ENCODE results near the gene PRRG2. TPM values are rescaled to one million over a fixed set of nuclear protein-coding genes. Genes with fewer than 3 reads are reported as not detected.
A peak's percentile ranks its signal among the peaks of the same experiment; 100 is the strongest.

PRRG2 gene
- total RNA-seq, 3 donors from 2014 or later, result 1.0 to 1.4 (median 1.3) TPM

DNA sequence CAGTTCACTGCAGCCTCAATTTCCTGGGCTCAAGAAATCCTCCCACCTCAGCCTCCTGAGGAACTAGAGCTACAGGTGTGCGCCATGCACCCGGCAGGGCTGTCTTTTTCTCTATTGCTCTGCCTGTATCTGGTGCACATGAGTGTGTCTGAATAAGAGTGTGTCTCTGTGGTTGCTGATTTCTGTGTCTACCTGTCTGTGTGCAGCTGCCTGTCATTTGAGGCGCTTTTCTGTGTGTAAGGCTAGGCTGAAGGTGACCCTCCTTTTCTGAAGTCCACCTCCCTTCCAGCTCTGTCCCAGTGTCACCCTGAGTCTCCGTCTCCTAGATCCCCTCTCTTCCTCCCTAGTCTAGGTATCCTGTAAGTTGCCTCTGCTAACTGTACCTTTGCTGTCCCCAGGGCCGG, 8.4 kb downstream of the PRRG2 start:
- DNase-seq (no peak), ATAC-seq (no peak)
- H3K9me3 Mint-ChIP-seq, result no peaks in the 10 kb centered on the region
- H3K27me3 Mint-ChIP-seq (ENCODE audit: low read depth), result no peaks in the 10 kb centered on the region
- no peak overlapping the region for H3K4me3 Mint-ChIP-seq
- H3K36me3 Mint-ChIP-seq (ENCODE audit: insufficient read depth), result peaks cover 5% of the 10 kb centered on the region
- peaks cover 35% of the 10 kb centered on the region for H3K4me1 Mint-ChIP-seq (ENCODE audit: low read depth)

DNA sequence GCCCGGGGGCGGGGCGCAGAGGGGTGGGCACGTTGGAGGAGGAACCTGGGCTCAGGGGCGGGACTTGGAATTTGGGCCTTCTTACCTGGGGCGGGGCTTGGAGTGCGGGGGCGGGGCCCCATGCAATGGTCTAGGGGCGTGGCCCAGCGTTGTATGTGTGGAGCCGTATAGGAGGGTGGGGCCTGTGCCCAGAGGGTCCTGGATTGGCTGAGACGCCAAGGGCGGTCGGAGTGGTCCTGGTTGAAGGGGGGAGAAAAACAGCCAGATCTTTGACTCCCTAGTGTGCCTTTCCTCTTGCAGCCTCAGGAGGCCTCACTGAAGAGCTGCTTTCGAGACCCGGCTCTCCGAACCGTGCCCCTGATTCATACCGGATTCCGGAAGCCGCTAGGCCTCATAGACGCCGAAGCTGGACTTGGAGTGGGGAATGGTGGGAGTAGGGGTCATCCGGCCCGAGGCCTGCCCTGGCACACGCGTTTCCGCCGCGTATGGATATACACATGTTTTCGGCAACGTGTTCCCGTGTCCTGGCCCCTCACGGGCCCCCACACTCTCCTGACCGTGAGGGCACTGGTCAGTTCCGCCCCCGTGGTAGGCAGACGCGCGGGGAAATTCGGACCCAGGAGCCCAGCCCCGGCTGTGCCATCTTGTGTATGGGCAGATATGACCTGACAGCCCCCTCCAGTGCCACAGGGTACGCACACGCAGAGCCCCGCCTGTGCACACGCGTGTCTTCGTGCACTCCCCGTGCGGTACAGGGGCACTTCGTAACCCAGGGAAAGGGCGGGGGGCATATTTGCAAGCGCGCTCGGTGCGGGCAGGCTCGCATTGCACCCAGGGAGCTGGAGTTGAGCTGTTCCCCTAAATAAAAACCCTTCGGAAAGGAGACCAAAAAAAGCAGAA, 9.2 kb downstream of the PRRG2 start:
- peaks cover 37% of the 10 kb centered on the region for H3K4me1 Mint-ChIP-seq (ENCODE audit: low read depth)
- no peaks in the 10 kb centered on the region for H3K9me3 Mint-ChIP-seq
- H3K36me3 Mint-ChIP-seq (ENCODE audit: insufficient read depth), result peaks cover 7% of the 10 kb centered on the region
- peak; percentile 66 to 74 for ATAC-seq
- H3K4me3 Mint-ChIP-seq, result peak overlapping the region; percentile 88
- DNase-seq, result peak; percentile 91
- H3K27me3 Mint-ChIP-seq (ENCODE audit: low read depth), result no peaks in the 10 kb centered on the region

DNA sequence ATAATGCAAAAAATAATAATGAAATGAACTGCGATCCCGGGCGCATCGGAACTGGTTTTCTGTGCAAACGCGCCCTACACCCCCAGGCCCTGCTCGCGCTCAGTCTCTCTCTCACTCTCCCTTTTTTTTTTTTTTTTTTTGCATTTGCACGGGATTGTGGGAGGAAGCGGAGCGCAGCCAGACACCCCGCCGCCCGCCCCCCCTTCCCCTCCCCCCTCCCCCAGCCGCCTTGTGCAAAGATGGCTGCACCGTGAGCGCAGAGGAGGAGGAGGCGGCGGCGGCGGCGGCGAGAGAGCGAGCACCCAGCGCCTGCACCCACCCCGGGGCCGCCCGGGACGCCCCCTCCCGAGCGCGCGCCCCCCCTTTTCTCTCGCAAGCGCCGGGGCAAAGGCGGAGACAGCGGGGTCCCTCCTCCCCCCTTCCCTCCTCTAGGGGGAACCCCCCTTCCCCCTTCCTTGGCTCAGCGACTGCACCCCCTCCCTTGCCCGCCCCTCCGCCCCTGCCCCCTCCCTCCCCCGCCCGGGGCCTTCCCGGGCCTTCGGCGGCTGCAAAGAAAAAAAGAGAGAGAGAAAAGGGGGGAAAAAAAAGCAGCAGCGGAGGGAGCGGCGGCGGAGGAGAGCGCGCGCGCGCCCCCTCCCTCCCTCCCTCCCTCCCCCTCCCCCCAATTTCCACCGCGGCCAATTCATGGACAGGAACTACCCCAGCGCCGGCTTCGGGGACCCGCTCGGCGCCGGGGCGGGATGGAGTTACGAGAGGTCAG, 10.0 kb downstream of the PRRG2 start, which contains the start of gene PRR12:
Gene PRR12, plus strand, starts transcription at position 212 of the 760 bp plus-strand sequence. Its CDS starts 473 bp downstream, at position 685.
- H3K36me3 Mint-ChIP-seq (ENCODE audit: insufficient read depth), result peaks cover 7% of the 10 kb centered on the region
- H3K27me3 Mint-ChIP-seq (ENCODE audit: low read depth), result no peaks in the 10 kb centered on the region
- peak within 1 kb of the TSS; percentile 88 for H3K4me3 Mint-ChIP-seq
- DNase-seq, result peak; percentile 66
- H3K4me1 Mint-ChIP-seq (ENCODE audit: low read depth), result peaks cover 37% of the 10 kb centered on the region
- ATAC-seq, result peak; percentile 24 to 31
- H3K9me3 Mint-ChIP-seq, result no peaks in the 10 kb centered on the region

DNA sequence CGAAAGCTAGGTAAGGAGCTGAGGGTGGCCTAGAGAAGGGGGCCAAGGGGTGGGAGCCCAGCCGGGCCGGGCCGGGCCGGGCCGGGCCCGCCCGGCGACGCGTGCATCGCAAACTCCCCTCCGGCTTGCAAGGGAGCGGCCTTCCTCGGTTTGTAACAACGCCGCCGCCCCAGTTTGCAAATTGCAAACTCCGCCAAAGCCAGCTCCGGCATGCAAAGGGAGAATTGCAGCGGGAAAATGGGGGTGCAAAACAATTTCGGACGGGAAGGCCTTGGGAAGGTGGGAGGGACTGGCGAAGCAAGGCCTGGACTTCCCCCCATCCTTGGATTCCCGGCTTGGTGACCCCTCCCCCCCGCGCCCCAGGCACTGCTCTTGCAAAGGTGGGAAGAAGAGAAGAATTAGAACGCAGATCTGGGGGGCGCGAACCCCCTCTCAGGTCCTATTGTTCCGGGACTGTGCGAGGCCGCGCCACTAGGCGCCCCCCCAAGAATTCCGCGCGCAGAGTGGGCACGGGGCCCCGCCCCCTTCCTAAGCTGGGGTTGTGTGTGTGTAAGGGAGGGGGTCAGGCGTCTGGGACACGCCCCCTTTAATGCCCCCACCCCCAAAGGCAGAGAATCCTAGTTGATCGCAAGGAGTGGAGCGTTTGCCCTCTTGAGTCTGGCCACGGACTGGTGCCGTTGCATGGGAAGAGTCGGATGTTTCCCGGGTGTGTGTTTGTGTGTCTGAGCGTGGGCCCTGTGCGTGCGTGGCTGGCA, 10.8 kb downstream of the PRRG2 start:
- Mint-ChIP-seq H3K4me3 (peak overlapping the region; percentile 88), H3K4me1 (ENCODE audit: low read depth) (peaks cover 37% of the 10 kb centered on the region), H3K27me3 (ENCODE audit: low read depth) (no peaks in the 10 kb centered on the region), H3K9me3 (no peaks in the 10 kb centered on the region), H3K36me3 (ENCODE audit: insufficient read depth) (peaks cover 7% of the 10 kb centered on the region)
- DNase-seq (peak; percentile 30), ATAC-seq (peak; percentile 3 to 5)

DNA sequence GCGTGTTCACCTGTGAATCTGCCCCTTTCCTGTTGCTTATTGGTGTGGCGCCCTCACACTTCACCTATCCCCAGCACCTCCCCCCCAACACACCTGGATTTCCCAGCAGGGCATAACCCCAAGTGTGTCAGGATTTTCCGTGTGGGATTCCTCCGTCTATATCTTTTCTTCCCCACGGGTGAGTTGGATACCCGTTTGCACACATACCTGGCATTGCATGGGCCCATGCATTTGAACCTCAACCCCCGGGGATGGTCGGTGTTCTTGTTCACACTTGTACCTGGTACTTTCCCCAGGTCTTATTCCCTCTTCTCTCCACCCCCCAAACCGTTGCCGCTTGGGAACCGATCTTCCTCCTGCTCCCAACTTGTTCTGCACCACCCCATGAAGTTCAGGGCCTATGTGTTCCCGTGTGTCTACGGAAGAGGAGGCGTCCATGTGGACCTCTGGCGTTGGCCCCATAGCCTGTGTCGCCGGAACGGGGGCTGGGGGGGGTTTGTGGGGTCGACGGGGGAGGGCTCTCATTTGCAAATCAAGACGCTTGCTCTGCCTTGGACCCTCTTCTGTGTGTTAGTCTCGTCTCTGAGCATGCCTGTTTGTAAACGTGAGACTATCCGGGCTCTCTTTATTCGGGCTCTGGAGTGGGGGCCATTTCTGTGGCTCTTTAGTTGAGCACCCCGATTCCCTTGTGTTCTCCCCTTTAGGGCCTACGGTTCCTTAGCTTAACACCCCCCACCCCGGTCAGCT, 11.5 kb downstream of the PRRG2 start:
- Mint-ChIP-seq H3K9me3 (no peaks in the 10 kb centered on the region), H3K27me3 (ENCODE audit: low read depth) (no peaks in the 10 kb centered on the region), H3K4me1 (ENCODE audit: low read depth) (peaks cover 37% of the 10 kb centered on the region), H3K36me3 (ENCODE audit: insufficient read depth) (peaks cover 7% of the 10 kb centered on the region), H3K4me3 (peak overlapping the region; percentile 88)
- no peak for ATAC-seq
- no peak for DNase-seq

DNA sequence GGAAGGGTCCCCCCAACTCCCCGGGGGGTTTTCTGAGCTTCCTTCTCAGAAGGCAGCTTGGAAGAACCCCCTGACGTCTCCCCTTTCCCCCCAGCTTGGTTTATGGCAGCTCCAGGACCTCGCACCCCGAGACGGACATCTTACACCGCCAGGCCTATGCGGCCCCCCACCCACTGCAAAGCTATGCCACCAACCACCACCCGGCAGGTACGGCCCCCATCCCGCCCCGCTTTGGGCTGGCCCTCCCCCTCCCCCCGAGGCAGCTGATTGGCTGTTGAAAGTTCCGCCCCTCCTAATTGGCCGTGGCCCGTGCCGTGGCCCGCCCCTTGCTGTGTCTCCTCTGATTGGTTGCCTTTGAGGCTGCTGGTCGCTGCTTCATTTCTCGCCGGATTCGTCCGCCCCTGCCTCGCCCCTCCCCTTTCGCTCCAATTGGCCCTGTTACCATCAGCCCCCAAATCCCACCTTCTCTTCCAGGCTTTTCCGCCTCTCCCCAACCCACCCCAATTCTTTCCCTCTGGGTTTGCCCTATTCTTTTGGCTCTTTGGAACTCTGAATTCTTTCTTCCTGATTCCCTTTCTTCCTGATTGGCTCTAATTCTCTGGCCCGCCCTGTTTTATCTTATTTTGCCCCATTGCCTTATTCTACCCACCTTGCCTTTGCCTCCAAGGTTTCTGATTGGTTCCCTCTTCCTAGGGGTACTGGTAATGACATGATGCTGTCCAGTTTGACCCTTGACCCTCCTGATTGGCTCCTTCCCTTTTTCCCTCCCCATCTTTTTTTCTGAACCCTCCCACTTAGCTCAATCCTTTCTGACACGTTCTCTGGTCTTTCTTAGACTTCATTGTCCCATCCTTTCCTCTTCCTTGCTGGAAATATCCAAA, 12.4 kb downstream of the PRRG2 start:
- no peaks in the 10 kb centered on the region for H3K9me3 Mint-ChIP-seq
- peak; percentile 62 to 63 for ATAC-seq
- no peaks in the 10 kb centered on the region for H3K27me3 Mint-ChIP-seq (ENCODE audit: low read depth)
- peaks cover 37% of the 10 kb centered on the region for H3K4me1 Mint-ChIP-seq (ENCODE audit: low read depth)
- peaks cover 9% of the 10 kb centered on the region for H3K36me3 Mint-ChIP-seq (ENCODE audit: insufficient read depth)
- peak overlapping the region; percentile 88 for H3K4me3 Mint-ChIP-seq
- peak; percentile 90 for DNase-seq

DNA sequence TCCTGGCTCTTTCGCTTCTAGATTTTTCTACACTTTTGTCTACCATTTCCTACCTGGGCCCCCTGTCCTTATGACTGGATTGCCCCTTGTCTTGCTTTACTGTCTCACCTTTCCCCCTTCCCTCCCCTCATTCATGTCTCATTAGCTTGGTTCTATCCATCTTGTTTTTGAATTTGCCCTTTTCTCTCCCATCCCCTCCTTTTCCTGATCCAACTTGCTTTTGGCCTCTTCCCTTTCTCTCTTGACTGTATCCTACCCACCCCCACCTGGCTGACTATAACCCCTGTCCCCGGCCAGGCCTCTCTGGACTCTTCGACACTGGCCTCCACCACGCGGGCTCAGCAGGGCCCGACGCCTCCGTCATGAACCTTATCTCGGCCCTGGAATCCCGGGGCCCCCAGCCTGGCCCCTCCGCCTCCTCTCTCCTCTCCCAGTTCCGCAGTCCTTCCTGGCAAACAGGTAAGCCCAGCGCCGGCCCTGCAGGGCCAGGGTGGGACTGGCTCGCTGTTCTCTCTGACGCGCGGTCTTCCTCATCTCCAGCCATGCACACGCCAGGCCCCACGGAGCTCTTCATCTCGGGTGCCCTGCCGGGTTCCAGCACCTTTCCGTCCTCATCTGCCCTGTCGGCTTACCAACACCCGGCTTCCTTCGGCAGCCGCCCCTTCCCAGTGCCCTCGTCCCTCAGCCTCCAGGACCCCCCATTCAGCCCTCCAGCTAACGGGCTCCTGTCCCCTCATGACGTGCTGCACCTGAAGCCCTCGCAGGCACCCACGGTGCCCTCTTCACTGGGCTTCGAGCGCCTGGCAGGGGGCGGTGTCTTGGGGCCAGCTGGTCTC, 13.3 kb downstream of the PRRG2 start:
- Mint-ChIP-seq H3K36me3 (ENCODE audit: insufficient read depth) (peaks cover 9% of the 10 kb centered on the region), H3K27me3 (ENCODE audit: low read depth) (no peaks in the 10 kb centered on the region), H3K4me1 (ENCODE audit: low read depth) (peaks cover 32% of the 10 kb centered on the region), H3K9me3 (no peaks in the 10 kb centered on the region), H3K4me3 (no peak overlapping the region)
- no peak for DNase-seq
- no peak for ATAC-seq

DNA sequence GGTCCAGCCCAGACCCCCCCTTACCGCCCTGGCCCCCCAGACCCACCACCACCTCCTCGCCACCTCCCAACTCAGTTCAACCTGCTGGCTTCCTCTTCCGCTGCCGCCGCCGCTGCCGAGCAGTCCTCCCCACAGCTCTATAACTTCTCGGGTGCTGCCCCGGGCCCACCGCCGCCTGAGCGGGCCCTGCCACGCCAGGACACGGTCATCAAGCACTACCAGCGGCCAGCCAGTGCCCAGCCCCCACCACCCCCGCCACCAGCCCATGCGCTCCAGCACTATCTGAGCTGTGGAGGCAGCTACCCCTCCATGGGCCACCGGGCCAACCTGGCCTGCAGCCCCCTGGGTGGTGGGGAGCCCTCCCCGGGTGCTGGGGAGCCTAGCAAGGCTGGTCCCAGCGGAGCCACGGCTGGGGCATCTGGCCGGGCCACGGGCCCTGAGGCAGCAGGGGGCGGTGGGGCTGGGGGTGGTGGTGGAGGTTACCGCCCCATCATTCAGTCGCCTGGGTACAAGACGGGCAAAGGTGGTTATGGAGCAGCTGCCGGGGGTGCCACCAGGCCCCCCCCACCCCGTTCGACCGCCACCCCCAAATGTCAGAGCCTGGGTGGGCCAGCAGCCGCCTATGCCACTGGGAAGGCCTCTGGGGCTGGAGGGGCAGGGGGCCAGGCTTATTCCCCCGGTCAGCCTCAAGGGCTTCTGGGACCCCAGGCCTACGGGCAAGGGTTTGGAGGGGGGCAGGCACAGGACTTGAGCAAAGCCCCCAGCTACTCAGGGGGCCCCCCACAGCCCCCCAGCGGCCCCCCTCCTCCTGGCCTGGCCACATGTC, 14.1 kb downstream of the PRRG2 start:
- Mint-ChIP-seq H3K27me3 (ENCODE audit: low read depth) (no peaks in the 10 kb centered on the region), H3K36me3 (ENCODE audit: insufficient read depth) (peaks cover 13% of the 10 kb centered on the region), H3K9me3 (no peaks in the 10 kb centered on the region), H3K4me3 (no peak overlapping the region), H3K4me1 (ENCODE audit: low read depth) (peaks cover 28% of the 10 kb centered on the region)
- DNase-seq (no peak), ATAC-seq (no peak)

DNA sequence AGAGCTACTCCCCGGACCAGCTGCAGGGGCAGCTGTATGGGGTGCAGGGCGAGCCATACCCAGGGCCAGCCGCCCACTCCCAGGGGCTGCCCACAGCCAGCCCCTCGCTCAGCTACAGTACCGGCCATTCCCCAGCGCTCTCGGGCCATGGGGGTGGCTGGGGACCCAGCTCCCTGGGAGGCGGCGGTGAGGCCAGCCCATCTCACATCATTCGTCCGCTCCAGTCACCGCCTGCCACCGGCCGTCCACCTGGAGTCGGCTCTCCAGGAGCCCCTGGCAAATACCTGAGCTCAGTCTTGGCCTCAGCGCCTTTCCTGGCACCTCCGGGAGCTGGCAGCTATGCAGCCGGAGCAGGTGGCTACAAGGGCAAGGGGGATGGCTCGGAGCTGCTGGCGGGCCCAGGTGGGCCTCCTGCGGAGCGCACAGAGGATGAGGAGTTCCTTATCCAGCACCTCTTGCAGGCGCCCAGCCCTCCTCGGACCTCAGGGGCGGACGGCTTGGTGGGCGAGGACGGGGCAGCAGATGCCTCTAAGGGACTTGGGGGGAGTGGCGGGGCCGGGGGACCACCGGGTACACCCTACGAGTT, 14.8 kb downstream of the PRRG2 start:
- ATAC-seq, result no peak
- H3K4me3 Mint-ChIP-seq, result no peak overlapping the region
- H3K36me3 Mint-ChIP-seq (ENCODE audit: insufficient read depth), result peaks cover 15% of the 10 kb centered on the region
- no peak for DNase-seq
- H3K27me3 Mint-ChIP-seq (ENCODE audit: low read depth), result no peaks in the 10 kb centered on the region
- no peaks in the 10 kb centered on the region for H3K9me3 Mint-ChIP-seq
- peaks cover 30% of the 10 kb centered on the region for H3K4me1 Mint-ChIP-seq (ENCODE audit: low read depth)

DNA sequence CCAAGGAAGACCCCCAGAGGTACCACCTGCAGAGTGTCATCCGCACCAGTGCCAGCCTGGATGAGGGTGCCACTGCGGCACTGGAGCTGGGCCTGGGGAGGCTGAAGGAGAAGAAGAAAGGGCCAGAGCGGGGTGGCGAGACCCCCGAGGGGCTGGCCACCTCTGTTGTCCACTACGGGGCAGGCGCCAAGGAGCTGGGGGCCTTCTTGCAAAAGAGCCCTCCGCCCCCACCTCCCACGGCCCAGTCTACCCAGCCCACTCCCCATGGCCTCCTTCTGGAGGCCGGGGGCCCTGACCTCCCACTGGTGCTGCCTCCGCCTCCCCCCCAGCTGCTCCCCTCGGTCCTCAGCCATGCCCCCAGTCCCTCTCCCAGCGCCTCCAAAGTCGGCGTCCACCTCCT, 15.3 kb downstream of the PRRG2 start:
- H3K4me1 Mint-ChIP-seq (ENCODE audit: low read depth), result peaks cover 32% of the 10 kb centered on the region
- H3K9me3 Mint-ChIP-seq, result no peaks in the 10 kb centered on the region
- ATAC-seq, result no peak
- H3K36me3 Mint-ChIP-seq (ENCODE audit: insufficient read depth), result peaks cover 18% of the 10 kb centered on the region
- no peak overlapping the region for H3K4me3 Mint-ChIP-seq
- no peaks in the 10 kb centered on the region for H3K27me3 Mint-ChIP-seq (ENCODE audit: low read depth)
- no peak for DNase-seq

DNA sequence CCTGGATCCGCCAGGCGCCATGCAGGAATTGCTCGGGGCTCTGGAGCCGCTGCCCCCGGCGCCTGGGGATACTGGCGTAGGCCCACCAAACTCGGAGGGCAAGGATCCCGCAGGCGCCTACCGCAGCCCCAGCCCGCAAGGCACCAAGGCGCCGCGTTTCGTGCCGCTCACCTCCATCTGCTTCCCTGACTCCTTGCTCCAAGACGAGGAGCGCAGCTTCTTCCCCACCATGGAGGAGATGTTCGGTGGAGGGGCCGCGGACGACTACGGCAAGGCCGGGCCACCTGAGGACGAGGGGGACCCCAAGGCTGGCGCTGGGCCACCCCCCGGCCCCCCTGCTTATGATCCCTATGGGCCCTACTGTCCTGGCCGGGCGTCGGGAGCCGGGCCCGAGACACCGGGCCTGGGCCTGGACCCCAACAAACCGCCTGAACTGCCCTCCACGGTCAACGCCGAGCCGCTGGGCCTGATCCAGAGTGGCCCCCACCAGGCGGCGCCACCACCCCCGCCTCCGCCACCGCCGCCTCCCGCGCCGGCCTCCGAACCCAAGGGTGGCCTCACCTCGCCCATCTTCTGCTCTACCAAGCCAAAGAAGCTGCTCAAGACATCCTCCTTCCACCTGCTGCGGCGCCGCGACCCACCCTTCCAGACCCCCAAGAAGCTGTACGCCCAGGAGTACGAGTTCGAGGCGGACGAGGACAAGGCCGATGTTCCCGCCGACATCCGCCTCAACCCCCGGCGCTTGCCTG, 16.0 kb downstream of the PRRG2 start:
- ATAC-seq, result no peak
- H3K36me3 Mint-ChIP-seq (ENCODE audit: insufficient read depth), result peaks cover 18% of the 10 kb centered on the region
- DNase-seq, result no peak
- H3K4me3 Mint-ChIP-seq, result no peak overlapping the region
- H3K9me3 Mint-ChIP-seq, result no peaks in the 10 kb centered on the region
- H3K27me3 Mint-ChIP-seq (ENCODE audit: low read depth), result no peaks in the 10 kb centered on the region
- peaks cover 32% of the 10 kb centered on the region for H3K4me1 Mint-ChIP-seq (ENCODE audit: low read depth)
